Lower lobe of right lung (tissue), 2 donors: Measurements from ENCODE around the gene DEPP1. TPM values are rescaled to one million over a fixed set of nuclear protein-coding genes. Genes with fewer than 3 reads are reported as not detected.

Source experiments
- ATAC-seq, 2 donors: fragments of 200-7000 bp; cut with Tn5 transposase; one replicate each; pipeline ENCODE4 v1.9.1; 2020 to 2022; ENCODE audit warnings: mild to moderate bottlenecking in 2 of 2, moderate library complexity in 2 of 2
- DNase-seq: peaks from one replicate; pipeline ENCODE4 v3.0.0-alpha.2; 2020
- H3K27ac ChIP-seq: fragments of 200-600 bp; one replicate; pipeline ENCODE4 v1.8.0; 2022
- H3K27me3 ChIP-seq: fragments of 200-600 bp; one replicate; pipeline ENCODE4 v1.8.0; 2022; ENCODE audit warnings: low read depth
- H3K36me3 ChIP-seq: fragments of 200-600 bp; one replicate; pipeline ENCODE4 v1.8.0; 2022; ENCODE audit warnings: mild to moderate bottlenecking
- H3K4me1 ChIP-seq: fragments of 200-600 bp; one replicate; pipeline ENCODE4 v1.8.0; 2022
- H3K4me3 ChIP-seq: fragments of 200-600 bp; one replicate; pipeline ENCODE4 v1.8.0; 2022; ENCODE audit warnings: mild to moderate bottlenecking
- H3K9me3 ChIP-seq: fragments of 200-600 bp; one replicate; pipeline ENCODE4 v1.8.0; 2022
- CTCF ChIP-seq: fragments of 200-600 bp; IDR thresholded peaks from one replicate; pipeline ENCODE4 v1.8.0; 2022; ENCODE audit warnings: antibody characterized with exemption, mild to moderate bottlenecking
- intact Hi-C: fragments of 100-400 bp; cut with DNase I; formaldehyde crosslinking; loops from one replicate; pipeline ENCODE4 v1.11.0; 2022
- total RNA-seq: library from RNA; stranded (reverse); fragmentation: NEBNext Ultra II Directional; extraction: Animal tissue kit (Norgen Biotek cat#: 25700); gene quantifications from one replicate; pipeline ENCODE4 v1.2.1, GENCODE V29; 2021
- donor health status: DM: no; HTN: yes; CAD: no; lungs with severe emphysema.

The DEPP1 gene
- total RNA-seq, 1 donor from 2014 or later = 108 TPM

DNA sequence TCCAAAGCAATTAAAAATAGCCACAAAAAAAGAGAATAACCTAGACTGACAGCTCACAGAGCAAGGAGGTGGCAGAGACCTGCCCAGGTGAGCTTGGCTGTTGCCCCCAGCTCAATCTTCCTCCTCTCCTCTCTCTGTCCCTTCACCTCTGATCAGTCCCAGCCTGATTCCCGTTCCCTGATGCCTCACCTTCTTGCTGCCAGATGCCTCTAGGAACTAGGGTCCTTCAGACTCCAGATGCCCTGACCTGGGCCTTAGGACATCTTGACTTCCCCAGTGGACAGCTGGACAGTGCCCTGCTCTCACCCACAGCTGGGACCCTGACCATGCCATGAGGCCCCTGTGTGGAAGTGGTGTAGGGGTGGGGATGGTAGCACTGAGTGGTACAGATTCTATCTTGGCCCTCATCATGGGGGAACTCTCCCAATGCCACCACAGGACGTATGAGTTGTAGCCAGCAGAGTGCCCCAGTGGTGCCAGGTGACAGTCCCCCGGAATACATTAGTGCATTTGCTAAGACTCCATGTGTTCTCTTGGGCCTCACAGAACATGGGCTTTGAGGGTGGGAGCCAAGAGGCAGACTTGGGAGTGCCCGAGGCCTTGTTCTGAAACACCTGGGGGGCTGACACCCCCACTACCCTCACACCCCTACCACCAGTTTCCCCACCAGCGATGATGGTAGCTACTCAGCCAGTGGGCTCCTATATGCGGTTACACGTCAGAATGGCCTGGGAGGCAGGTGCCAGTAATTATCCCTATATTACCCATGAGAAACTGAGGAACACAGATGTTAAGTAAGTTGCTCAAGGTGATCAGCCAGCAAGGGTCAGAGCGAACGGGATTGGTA lies 2.0 kb downstream of the DEPP1 start:
- Histone ChIP-seq H3K27ac (peak overlapping the region; percentile 90), H3K9me3 (no peaks in the 10 kb centered on the region), H3K27me3 (no peaks in the 10 kb centered on the region), H3K4me3 (peak overlapping the region; percentile 72), H3K4me1 (peaks cover 90% of the 10 kb centered on the region), H3K36me3 (peaks cover 34% of the 10 kb centered on the region)
- ATAC-seq = no peak
- DNase-seq = no peak
- intact Hi-C loops = no loop called here
- no peak for TF ChIP-seq CTCF

- Histone ChIP-seq H3K27ac (peak overlapping the region; percentile 90), H3K36me3 (peaks cover 43% of the 10 kb centered on the region), H3K9me3 (no peaks in the 10 kb centered on the region), H3K27me3 (no peaks in the 10 kb centered on the region), H3K4me1 (peaks cover 85% of the 10 kb centered on the region), H3K4me3 (peak overlapping the region; percentile 72)
- ATAC-seq (peak; percentile 11 to 25), DNase-seq (no peak)
- TF ChIP-seq CTCF = no peak
- intact Hi-C loops = no loop called here
Measured at GRCh38 chr10:44975431-44976331, 2.9 kb downstream of the DEPP1 start.

- peaks cover 49% of the 10 kb centered on the region for H3K36me3 ChIP-seq
- H3K27me3 ChIP-seq = no peaks in the 10 kb centered on the region
- ATAC-seq (peak; percentile 85 to 87), DNase-seq (peak; percentile 83)
- intact Hi-C loops = no loop called here
- no peaks in the 10 kb centered on the region for H3K9me3 ChIP-seq
- peaks cover 77% of the 10 kb centered on the region for H3K4me1 ChIP-seq
- H3K27ac ChIP-seq = peak overlapping the region; percentile 90
- peak overlapping the region; percentile 72 for H3K4me3 ChIP-seq
- TF ChIP-seq CTCF = peak; percentile 100
Measured at GRCh38 chr10:44974628-44975430, 3.8 kb downstream of the DEPP1 start.

- ATAC-seq = no peak
- TF ChIP-seq CTCF = no peak
- no peaks in the 10 kb centered on the region for H3K27me3 ChIP-seq
- peak overlapping the region; percentile 90 for H3K27ac ChIP-seq
- H3K4me3 ChIP-seq = peak overlapping the region; percentile 72
- no peak for DNase-seq
- H3K9me3 ChIP-seq = no peaks in the 10 kb centered on the region
- H3K36me3 ChIP-seq = peaks cover 53% of the 10 kb centered on the region
- H3K4me1 ChIP-seq = peaks cover 75% of the 10 kb centered on the region
- intact Hi-C loops = no loop called here
Measured at GRCh38 chr10:44974082-44974627, 4.5 kb downstream of the DEPP1 start.
